ENCODE results near the gene SRPK2.

Gene SRPK2

DNA sequence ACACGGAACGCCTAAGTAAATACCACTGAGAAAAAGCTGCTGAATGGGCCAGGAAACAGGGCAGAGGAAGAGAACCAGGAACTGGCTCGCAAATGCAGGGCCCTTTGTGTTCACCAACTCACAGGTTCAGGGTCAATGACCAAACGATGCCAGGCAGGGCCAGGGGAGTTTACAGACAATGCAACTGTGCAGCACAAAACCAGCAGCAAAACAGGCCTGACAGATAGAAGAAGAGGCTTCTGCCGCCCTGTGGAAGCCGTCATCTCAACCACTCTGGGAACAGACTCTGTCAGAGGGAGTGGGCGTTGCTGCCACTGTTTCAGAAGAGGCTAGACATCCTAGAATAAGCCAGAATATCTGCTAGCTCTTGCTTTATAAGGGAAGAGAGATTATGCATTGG, 256.8 kb downstream of the SRPK2 start:
- no peak for FAIRE-seq

DNA sequence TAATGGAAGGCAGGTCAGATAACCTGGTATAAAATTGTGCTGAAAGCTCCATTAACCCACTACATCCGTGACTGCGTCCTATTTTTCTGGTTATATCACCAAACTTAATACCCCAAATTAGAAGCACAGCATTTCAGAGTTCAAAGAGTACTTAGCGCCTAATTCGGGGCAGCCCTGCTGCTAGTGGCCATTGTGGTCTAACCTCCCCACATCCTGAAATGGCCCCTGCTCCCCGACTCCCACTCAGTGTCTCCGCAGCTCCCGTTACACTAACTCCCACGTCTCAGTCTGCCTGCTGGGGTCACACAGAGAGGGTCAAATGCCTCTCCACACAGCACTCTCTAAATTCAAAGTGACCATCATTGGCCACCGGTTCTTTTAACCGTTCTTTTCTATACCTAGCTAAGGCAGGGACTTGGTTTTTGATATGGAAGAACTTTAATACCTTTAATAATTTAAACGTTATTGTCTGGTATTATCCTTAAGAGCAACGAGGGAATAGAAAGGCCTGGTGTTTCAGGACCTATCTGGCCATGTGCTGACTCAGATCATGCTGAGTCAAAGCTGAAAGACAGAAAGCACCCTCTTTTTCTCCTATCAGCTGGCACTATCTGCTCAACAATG, 257.6 kb downstream of the SRPK2 start:
- no peak for FAIRE-seq

DNA sequence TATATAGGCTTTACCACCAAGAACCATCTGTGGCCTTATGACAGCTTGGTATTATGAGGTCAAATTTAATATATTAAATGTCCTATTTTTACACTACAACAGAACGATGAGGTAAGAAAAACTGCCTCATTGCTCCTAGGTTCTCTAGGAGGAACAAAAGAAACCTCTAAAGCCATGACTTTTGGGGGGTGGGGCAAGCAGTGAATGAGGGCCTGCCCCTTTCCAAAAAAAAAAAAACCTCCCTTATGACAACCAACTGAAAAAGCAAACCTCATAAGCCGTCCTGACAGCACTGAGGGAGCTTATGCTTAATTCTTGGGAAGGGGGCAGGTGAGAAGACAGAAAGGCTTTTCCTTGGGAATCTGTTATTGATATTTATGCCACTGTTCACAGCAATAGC, 258.1 kb downstream of the SRPK2 start:
- FAIRE-seq: no peak

DNA sequence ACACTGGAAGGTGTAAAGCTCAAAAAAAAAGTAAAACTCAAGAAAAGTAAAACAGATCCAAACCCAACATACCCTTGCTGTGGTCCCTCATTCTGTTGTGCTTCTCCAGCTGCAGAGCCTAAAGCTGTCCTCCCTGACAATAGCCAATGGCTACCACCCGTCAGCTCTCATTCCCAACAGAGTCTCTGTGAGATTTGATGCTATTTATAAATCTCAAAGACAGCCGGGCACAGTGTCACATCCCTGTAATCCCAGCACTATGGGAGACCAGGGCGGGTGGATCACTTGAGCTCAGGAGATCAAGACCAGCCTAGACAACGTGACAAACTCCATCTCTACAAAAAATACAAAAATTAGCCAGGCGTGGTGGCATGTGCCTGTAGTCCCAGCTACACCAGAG, 258.7 kb downstream of the SRPK2 start:
- FAIRE-seq: no peak

DNA sequence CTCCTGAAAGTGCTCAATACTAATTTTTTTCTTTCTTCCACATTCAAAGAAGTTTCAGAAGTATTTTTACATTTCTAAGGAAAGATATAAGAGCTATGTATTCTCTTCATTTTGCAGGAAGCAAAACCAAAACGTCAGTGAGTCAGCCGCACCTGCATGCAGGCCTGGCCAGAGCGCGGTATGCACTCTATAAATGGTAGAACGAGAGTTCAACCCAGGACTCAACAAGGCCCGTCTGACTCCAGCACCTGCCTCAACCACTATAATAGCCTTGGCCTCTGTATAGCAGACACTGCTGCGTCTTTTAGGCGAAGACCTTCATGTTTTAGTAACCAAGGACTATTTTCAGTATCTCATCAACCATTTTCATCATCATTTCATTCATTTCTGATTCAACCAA, 261.5 kb downstream of the SRPK2 start:
- FAIRE-seq: no peak

DNA sequence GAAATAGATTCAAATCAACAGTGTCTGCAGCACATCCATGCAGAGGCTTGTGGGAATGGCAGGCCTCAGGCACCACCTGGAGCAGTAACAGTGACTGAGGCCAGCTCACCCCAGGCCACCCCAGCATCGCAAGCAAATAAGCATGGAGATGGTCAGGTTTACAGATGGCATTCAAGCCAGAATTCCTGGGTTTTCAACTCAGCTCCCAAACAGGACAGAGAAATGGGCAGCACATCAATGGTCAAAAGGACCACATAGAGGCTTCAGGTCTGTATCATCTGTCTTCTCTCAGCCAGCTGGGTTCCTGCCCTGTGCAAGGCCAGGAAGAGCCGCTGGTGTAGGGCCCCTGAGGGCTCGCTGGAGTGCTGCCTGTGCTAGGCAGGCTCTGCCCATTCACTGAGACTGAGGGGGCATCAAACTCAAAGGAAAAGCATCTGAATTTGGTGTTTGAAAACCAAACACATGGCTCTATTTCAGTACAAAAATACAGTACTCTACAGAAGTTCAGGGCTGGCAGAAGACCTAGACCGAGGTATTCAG, 262.2 kb downstream of the SRPK2 start:
- FAIRE-seq: no peak

DNA sequence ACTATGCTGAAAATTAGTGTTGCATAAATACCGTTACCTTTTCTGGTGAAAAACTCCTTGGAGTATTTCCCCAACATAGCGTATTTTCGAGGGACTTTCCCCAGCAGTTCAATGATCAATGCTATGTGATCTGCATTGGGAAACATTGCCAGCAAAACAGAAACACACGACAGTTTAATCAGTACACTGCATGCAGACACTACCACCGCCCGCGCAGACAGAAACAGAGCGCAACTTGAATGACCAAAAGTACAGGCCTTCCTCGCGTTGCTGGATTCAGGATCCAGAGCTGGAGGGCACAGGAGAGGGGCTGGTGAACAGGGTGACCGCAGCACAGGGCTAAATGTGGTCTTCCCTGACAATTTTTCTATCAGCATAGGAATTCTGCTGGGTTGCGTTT, 263.0 kb downstream of the SRPK2 start:
- no peak for FAIRE-seq

DNA sequence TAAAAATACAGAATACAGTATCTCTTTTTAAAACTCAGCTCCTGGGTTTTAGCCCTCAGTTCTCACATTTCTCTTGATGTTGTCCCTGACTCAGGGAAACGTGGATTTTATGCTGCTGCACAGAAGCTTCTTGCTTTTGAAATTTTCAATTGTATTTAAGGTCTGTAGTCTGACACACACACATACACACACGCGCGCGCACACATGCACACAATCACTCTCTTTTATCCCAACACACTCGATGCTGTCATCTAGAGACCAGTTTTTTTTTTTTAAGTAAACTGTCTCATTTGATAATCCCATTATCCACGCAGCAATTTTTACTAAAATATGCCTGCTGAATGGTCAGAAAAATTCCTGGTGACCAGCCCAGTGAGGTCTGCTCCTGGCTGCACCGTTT, 266.1 kb downstream of the SRPK2 start:
- FAIRE-seq: no peak

DNA sequence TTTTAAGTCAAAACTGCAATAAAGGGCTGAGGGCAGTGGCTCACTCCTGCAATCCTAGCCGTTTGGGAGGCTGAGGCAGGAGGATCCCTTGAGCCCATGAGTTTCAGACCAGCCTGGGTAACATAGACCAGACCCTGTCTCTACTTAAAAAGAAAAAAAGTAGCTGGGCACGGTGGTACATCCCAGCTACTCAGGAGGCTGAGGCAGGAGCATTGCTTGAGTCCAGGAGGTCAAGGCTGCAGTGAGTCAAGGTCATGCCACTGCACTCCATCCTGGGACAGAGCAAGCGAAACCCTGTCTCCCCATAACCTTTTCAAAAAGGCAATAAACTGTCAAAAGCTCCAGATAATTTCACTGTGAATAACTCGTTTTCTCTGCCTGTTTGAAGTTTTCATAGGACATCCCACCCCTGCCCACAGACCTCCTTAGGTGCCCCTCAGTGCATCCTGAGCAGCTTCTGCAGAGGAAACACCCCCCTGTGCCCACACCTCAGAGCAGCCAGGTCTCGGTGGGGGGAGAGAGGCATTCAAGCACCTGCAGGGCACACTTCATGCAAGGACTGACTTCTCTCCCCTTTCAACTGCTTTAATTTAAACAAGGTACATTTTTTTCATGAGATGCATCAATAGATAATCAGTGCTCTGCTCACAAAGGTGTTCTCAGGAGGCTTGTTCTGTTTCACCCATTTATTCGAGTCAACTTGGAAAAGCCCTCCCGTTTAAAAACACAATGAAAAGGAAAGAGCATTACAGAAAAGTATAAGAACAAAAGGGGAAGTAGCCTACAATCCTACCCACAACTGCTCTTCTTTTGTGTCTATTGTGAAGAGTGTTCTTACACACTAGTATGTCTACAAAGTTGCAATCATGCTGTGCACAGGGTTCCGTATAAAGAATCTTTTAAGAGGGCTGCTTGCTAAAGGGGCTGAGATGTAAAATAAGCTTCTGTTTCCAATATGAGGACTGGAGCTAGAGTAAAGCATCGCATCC, 269.8 kb downstream of the SRPK2 start:
- FAIRE-seq: no peak

DNA sequence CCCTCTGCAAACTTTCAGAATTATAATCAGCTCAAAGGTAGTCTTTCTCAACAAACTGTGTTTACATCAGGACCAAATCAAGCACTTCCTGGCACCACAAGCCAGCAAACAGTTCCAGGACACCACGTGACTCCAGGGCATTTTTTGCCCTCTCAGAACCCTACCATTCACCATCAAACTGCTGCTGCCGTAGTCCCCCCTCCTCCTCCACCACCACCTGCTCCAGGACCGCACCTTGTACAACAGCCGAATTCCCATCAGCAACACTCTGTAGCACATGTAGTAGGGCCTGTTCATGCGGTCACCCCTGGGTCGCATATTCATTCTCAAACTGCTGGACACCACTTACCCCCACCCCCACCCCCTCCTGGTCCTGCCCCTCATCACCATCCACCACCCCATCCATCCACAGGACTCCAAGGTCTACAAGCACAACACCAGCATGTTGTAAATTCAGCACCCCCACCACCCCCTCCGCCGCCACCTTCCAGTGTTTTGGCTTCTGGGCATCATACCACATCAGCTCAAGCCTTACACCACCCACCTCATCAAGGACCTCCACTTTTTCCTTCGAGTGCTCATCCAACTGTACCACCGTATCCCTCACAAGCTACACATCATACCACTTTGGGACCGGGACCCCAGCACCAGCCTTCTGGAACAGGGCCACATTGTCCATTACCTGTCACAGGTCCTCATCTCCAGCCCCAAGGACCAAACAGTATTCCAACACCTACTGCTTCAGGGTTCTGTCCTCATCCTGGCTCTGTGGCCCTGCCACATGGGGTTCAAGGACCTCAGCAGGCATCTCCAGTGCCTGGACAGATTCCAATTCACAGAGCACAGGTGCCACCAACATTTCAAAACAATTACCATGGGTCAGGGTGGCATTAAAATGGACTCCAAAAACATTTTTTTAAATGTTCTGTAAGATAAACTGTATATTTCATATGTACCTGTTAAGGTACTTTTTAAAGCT, 276.0 kb downstream of the SRPK2 start:
- no peak for FAIRE-seq

DNA sequence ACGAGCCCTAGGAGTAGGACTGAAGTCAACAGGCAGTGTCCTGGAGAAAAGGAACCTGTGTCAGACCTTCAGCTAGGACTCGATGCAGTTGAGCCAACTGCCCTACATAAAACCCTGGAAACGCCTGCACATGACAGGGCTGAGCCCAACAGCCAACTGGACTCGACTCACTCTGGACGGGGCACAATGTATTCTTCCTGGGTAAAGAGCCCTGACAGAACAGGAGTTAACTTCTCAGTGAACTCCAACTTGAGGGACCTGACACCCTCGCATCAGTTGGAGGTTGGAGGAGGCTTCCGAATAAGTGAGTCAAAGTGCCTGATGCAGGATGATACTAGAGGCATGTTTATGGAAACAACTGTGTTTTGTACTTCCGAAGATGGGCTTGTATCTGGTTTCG, 281.3 kb downstream of the SRPK2 start:
- FAIRE-seq: no peak

DNA sequence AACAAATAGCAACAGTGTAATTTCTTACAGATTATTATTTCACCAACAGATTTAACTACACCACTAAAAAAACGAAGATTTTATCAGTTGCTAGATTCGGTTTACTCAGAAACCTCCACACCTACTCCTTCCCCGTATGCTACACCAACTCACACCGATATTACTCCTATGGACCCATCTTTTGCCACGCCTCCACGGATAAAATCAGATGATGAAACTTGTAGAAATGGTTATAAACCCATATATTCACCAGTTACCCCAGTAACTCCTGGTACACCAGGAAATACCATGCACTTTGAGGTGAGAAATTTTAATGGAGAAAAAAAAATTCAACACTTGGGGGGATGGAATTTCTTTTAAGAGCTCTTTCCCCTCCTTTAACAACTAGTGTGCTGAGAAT, 282.2 kb downstream of the SRPK2 start:
- FAIRE-seq: no peak

DNA sequence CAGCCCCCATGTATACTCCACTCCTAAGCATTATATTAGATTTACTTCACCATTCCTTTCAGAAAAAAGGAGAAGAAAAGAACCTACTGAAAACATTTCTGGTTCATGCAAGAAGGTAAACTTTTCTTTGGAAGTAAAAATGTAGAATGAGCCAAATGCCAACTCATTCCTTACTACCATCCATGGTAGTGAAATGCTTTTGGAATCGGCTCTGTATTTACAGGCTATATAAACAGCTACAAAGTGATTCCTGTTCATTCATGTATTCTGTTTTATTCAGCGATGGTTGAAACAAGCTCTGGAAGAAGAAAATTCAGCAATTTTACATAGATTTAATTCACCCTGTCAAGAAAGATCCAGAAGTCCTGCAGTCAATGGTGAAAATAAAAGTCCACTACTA, 283.1 kb downstream of the SRPK2 start:
- FAIRE-seq: no peak

DNA sequence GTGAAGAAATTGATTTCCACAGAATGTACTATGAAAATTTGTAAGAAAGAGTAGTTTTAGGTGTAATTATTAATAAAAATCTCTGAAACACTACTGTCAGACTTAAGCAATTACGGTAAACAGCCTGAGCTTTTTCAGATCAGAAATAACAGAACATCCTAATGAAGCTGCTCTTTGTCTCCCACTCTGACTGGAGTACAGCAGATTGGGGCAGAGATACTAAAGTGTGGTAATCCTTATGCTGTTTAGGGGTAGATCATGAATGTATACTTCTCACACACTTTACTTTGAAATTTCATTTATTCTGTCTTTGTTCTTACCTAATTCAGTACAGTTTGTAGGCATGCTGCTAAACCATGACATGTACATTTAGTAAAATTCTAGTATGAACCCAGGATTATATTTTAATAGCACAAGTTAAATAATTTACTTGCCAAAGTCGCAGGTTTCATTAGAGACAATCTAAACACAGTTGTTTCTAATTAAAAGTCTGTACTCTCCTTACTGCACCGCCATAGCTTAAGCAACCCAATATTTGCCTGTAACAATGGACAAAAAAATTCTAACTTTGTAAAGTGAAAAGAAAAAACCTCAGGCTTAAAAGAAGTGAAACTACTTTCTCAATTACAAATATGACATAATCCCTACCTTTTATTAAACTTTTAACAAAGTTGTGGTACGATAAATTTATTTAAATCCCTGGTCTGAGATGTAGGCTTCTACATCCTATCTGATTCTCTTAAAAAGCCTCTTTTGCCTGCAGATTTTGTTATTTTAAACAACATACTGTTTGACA, 286.0 kb downstream of the SRPK2 start:
- no peak for FAIRE-seq

DNA sequence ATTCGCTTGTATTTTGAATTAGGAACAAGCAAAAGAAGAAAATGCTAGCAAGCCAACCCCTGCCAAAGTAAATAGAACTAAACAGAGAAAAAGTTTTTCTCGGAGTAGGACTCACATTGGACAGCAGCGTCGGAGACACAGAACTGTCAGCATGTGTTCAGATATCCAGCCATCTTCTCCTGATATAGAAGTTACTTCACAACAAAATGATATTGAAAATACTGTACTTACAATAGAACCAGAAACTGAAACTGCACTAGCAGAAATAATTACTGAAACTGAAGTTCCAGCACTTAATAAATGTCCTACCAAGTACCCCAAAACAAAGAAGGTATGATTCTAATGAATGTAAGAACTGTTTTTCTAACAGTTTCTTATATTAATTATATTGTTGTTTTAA, 286.9 kb downstream of the SRPK2 start:
- no peak for FAIRE-seq

DNA sequence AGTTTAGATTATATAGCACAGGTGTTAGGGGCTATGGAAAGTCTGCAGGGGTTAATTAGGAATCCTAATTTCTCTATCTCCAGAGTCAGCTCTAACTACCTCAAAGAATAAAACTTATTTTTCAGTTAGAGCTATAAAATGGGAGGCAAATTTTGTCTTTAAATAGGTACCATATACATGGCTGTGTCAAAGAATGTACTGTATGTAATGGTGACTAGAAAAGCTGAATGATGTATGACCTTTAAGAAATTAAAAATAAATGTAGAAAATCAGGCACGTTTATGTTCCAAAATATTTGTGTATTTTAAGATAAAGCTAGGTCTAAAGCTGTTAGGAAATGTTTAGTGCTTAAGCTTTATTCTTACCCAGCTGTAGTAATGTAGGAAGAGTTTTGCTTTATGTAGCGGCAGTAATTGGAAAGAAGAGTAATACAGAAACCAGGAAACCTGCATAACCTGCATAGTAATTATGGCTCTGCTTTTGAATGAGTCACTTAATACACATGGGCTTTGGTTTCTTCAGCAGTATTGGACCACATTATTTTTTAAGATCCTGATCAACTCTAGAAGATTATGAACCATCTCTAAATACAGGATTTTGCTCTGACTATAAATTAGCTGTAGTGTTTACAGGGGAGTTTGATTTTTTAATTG, 289.7 kb downstream of the SRPK2 start:
- FAIRE-seq: no peak

DNA sequence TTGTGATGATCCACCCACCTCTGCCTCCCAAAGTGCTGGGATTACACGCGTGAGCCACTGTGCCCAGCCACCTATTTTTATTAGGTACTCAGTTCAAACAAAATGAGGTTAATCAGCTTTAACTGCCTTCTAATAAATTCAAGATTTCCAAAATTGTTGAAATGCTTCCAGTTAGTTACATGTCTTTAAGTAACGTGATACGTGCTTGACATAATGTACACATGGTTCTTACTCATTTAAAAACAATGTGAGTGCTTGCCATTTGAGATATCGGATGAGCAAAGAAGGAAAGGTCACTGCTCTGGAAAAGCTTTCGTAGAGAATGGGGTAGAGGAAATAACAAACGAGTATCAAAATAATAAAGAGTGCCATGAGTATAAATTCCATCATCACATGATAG, 291.1 kb downstream of the SRPK2 start:
- no peak for FAIRE-seq

DNA sequence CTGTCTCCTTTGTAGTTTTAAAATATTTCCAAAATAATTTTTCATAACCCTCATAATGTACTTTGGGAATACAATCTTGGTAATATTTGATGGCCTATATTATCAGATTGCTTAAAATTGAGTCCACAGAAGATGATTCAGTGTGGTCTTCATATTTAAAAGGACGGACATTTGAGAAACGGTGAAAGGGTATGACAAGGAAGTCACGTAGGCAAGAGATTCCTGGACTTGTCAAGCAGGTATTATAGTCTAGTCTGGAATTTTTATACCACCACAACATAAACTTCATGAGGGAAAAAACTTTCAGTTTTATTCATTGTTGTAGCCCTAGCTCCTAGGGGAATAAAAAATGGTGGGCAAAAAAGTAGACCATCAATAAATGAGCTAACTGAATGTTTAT, 292.4 kb downstream of the SRPK2 start:
- no peak for FAIRE-seq

DNA sequence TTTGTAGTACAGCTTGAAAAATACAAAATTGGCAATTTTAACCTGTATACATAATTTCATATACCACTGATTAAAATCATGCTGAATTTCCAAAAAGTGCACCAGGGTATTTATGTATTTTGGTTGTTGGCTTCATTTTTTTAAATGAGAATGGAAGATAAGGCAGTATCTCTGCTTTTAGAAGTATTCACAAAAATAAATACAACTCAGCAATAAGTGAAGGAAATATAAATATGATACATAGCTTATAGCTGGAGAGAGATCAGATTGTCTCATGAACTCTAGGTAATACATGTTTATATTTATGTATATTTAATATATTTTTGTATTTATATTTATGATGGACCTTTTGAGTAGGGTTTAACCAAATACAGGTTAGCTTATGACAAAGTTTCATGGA, 293.8 kb downstream of the SRPK2 start:
- no peak for FAIRE-seq

DNA sequence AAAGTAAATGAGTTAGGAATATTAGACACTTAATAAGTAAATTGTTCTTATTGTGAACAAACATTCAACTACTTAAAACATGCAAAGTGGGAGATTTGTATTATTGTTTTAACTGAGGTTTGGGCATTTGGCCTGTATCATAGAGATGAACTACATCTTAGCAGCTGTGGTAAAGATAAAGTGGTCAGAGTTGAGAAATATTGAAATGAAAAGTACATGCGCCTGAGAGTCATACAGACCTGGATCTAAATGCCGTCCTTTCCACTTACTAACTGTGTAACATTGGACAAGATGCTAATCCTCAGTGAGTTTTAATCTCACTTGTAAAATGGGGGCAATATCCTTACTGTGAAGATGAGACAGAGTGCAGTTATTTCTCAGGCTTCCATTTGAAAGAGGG, 300.3 kb downstream of the SRPK2 start:
- FAIRE-seq: no peak

DNA sequence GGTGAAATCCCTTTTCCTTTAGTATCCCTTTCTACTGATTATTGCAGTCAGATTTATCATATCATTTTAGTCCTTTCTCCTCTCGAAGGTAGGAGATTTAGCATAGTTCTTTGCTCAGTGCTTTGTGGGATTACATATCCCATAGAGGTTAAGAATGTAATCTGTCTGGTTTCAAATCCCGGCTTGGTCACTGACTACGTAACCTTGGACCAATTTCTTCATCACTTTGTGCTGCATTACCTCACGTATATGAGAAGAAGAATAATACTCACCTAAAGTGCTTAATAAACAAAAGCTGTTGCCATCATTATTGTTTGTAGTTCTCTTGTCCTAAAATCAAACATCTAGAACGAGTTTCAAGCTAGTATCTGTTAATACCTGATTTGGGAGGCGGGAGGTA, 300.7 kb downstream of the SRPK2 start:
- FAIRE-seq: no peak

All from endometrium (tissue), 2 donors.